MM.1S (cell line): ENCODE measurements around the gene GNAS-AS1.

Source experiments
- DNase-seq: peaks from one replicate; pipeline ENCODE4 v3.0.0-alpha.2; 2015
- H2AFZ ChIP-seq: fragments of 300-600 bp; sonication (generic); 2 replicates; pipeline ENCODE4 v1.6.0; 2016; ENCODE audit warnings: antibody characterized with exemption, low read length
- H3F3A ChIP-seq: fragments of 300-600 bp; sonication (generic); 2 replicates; pipeline ENCODE4 v1.6.1; 2016; ENCODE audit warnings: mild to moderate bottlenecking, antibody characterized with exemption, low read length, moderate library complexity, mixed read lengths; ENCODE audit not compliant: insufficient read depth
- H3K27ac ChIP-seq: fragments of 300-600 bp; sonication (generic); 2 replicates; pipeline ENCODE4 v1.5.1; 2016; ENCODE audit warnings: mild to moderate bottlenecking, low read length
- H3K27me3 ChIP-seq: fragments of 300-600 bp; sonication (generic); replicated peaks from 2 replicates; pipeline ENCODE4 v1.6.0; 2016; ENCODE audit warnings: low read length; ENCODE audit not compliant: insufficient read depth
- H3K36me3 ChIP-seq: fragments of 300-600 bp; sonication (generic); replicated peaks from 2 replicates; pipeline ENCODE4 v1.6.1; 2016; ENCODE audit warnings: mild to moderate bottlenecking, low read length, mixed read lengths; ENCODE audit not compliant: insufficient read depth
- H3K4me1 ChIP-seq: fragments of 300-600 bp; sonication (generic); 2 replicates; pipeline ENCODE4 v1.6.1; 2016; ENCODE audit warnings: low read length, mixed read lengths
- H3K4me2 ChIP-seq: fragments of 300-600 bp; sonication (generic); 2 replicates; pipeline ENCODE4 v1.6.0; 2016; ENCODE audit warnings: low read depth, low read length
- H3K4me3 ChIP-seq: fragments of 300-600 bp; sonication (generic); 2 replicates; pipeline ENCODE4 v1.5.1; 2016; ENCODE audit warnings: low read length, mixed read lengths
- H3K79me2 ChIP-seq: fragments of 300-600 bp; sonication (generic); 2 replicates; pipeline ENCODE4 v1.6.1; 2016; ENCODE audit warnings: mixed run types, low read length, mixed read lengths
- H3K9ac ChIP-seq: fragments of 300-600 bp; sonication (generic); 2 replicates; pipeline ENCODE4 v1.6.1; 2016; ENCODE audit warnings: low read length, mixed read lengths
- H3K9me2 ChIP-seq: fragments of 300-600 bp; sonication (generic); replicated peaks from 2 replicates; pipeline ENCODE4 v1.6.1; 2016; ENCODE audit warnings: mild to moderate bottlenecking, low read length, mixed read lengths; ENCODE audit not compliant: insufficient read depth
- H3K9me3 ChIP-seq: fragments of 300-600 bp; sonication (generic); replicated peaks from 2 replicates; pipeline ENCODE4 v1.6.1; 2016; ENCODE audit warnings: mild to moderate bottlenecking, low read length, mixed read lengths; ENCODE audit not compliant: insufficient read depth
- H4K20me1 ChIP-seq: fragments of 300-600 bp; sonication (generic); 2 replicates; pipeline ENCODE4 v1.6.1; 2016; ENCODE audit warnings: mild to moderate bottlenecking, low read length, moderate library complexity, mixed read lengths; ENCODE audit not compliant: insufficient read depth
- EZH2 ChIP-seq: fragments of 300-600 bp; sonication (generic); optimal IDR thresholded peaks from 2 replicates; pipeline ENCODE3; 2017; ENCODE audit warnings: low read depth, mild to moderate bottlenecking, antibody characterized with exemption, low read length, mixed read lengths
- EZH2phosphoT487 ChIP-seq: fragments of 300-600 bp; sonication (generic); IDR thresholded peaks from 2 replicates; pipeline ENCODE4 v1.6.1; 2018; ENCODE audit warnings: antibody characterized with exemption, low read length
- TF ChIP-seq, protein P1 (sequence below): fragments of 300-600 bp; sonication (generic); IDR thresholded peaks from 2 replicates; pipeline ENCODE4 v1.5.1; 2016; ENCODE audit warnings: antibody characterized with exemption, low read length, mixed read lengths

The GNAS-AS1 gene

DNA sequence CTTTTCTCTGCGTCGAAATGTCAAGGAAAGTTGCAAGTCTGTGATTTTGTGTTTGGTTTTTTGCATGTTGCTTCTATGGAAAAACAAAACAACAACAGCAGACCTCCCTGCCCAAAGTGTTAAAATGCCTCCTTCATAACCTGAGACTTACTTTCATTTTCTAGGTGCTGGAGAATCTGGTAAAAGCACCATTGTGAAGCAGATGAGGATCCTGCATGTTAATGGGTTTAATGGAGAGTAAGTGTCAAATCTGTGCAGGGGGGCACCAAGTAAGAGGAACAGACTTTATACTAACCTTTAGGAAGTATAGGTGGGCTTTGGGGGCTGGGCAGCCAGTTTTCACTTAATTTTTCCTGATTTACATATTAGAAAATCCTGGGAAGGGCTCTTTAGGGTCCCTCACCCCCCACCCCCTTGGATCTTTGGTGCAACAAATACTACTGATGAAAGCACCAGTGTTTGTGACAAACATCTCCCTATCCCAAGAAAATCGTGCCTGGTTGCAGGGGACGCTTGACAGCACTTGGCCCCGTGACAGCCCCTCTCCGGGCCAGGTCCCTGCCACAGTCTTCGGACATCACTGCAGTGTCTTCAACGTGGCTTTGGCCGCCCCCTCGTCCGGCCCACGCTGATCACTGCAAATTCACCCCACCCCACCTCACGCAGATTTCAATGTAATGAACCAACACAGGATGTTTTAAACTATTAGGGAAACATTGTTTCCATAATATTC, 44.9 kb upstream of the GNAS-AS1 start:
- Histone ChIP-seq H3K4me1 (peaks cover 22% of the 10 kb centered on the region), H3F3A (peaks cover 7% of the 10 kb centered on the region; the same call in 1 of the 2 replicates), H3K79me2 (peaks cover 89% of the 10 kb centered on the region), H3K4me2 (peak overlapping the region; percentile 73; the same call in 1 of the 2 replicates), H3K27me3 (no peaks in the 10 kb centered on the region), H3K9ac (no peak overlapping the region), H3K9me3 (no peaks in the 10 kb centered on the region), H3K27ac (no peak overlapping the region; the same call in 1 of the 2 replicates), H3K36me3 (peaks cover 19% of the 10 kb centered on the region), H3K9me2 (no peaks in the 10 kb centered on the region), H2AFZ (no peak overlapping the region), H3K4me3 (no peak overlapping the region), H4K20me1 (peaks cover 21% of the 10 kb centered on the region; the same call in 1 of the 2 replicates)
- TF ChIP-seq EZH2 (no peak), EZH2phosphoT487 (no peak)
- TF ChIP-seq, protein P1, sequence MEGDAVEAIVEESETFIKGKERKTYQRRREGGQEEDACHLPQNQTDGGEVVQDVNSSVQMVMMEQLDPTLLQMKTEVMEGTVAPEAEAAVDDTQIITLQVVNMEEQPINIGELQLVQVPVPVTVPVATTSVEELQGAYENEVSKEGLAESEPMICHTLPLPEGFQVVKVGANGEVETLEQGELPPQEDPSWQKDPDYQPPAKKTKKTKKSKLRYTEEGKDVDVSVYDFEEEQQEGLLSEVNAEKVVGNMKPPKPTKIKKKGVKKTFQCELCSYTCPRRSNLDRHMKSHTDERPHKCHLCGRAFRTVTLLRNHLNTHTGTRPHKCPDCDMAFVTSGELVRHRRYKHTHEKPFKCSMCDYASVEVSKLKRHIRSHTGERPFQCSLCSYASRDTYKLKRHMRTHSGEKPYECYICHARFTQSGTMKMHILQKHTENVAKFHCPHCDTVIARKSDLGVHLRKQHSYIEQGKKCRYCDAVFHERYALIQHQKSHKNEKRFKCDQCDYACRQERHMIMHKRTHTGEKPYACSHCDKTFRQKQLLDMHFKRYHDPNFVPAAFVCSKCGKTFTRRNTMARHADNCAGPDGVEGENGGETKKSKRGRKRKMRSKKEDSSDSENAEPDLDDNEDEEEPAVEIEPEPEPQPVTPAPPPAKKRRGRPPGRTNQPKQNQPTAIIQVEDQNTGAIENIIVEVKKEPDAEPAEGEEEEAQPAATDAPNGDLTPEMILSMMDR = no peak
- DNase-seq = no peak

DNA sequence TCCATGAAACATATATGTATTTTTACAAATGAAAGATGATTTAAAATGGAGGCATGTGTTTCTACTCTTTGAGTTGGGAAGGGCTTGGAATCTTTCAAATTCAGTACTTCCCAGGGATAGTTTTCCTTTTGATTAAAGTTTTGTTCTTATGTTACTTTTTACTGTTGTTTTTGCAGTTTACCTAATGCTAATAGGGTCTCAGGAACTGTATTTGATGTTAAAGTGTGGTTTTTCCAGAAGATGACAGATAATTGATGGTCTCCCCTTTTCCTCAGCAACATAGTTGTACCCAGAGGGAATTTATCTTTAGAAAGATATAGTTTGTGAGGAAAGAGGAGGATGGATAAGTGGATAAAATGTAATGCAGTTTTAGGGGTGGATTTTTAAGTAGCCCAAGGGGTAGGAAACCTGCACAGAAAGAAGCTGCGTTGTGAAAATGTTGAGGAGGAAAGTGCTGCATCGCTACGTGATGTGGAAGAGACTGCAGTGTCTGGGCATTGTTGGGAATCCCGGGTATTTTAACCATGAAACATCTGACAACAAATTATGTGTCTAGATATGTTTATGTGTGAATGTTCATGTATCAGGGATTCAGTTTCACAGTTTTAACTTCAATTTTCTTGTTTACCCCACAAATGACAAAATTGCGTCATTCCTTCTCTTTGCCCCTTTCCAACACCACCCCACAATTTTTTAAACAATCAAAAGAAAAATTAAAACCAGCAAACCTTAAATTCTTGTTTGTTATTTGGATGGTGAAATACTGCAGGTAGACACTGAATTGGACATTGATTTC, 44.1 kb upstream of the GNAS-AS1 start:
- Histone ChIP-seq H4K20me1 (peaks cover 21% of the 10 kb centered on the region; the same call in 1 of the 2 replicates), H3K4me1 (peaks cover 22% of the 10 kb centered on the region), H2AFZ (no peak overlapping the region), H3K9me3 (no peaks in the 10 kb centered on the region), H3K4me2 (peak overlapping the region; percentile 73), H3K9me2 (no peaks in the 10 kb centered on the region), H3K9ac (peak overlapping the region; percentile 96; the same call in 1 of the 2 replicates), H3F3A (peaks cover 4% of the 10 kb centered on the region; the same call in 1 of the 2 replicates), H3K27me3 (no peaks in the 10 kb centered on the region), H3K4me3 (no peak overlapping the region), H3K79me2 (peaks cover 88% of the 10 kb centered on the region), H3K36me3 (peaks cover 19% of the 10 kb centered on the region), H3K27ac (no peak overlapping the region; the same call in 1 of the 2 replicates)
- no peak for DNase-seq
- TF ChIP-seq, protein P1 = no peak
- TF ChIP-seq EZH2 (no peak), EZH2phosphoT487 (no peak)

- no peak for DNase-seq
- H3K9me3 ChIP-seq = no peaks in the 10 kb centered on the region
- H2AFZ ChIP-seq = no peak overlapping the region
- no peaks in the 10 kb centered on the region for H3K27me3 ChIP-seq
- TF ChIP-seq EZH2 (no peak), EZH2phosphoT487 (no peak)
- TF ChIP-seq, protein P1 = no peak
- peak overlapping the region; percentile 96 for H3K9ac ChIP-seq
- H3K36me3 ChIP-seq = peaks cover 9% of the 10 kb centered on the region
- H3K4me1 ChIP-seq = peaks cover 22% of the 10 kb centered on the region
- H3K4me3 ChIP-seq = peak overlapping the region; percentile 94
- peak overlapping the region; percentile 73 for H3K4me2 ChIP-seq
- H3K79me2 ChIP-seq = peaks cover 76% of the 10 kb centered on the region
- H3K27ac ChIP-seq = peak overlapping the region; percentile 92; the same call in 1 of the 2 replicates
- no peaks in the 10 kb centered on the region for H3K9me2 ChIP-seq
- H3F3A ChIP-seq = peaks cover 4% of the 10 kb centered on the region; the same call in 1 of the 2 replicates
- peaks cover 21% of the 10 kb centered on the region; the same call in 1 of the 2 replicates for H4K20me1 ChIP-seq
Observed at GRCh38 chr20:58893355-58894120, 42.8 kb upstream of the GNAS-AS1 start.
